NOMO-1 treated with dmso at 0.1 percent for 144 hours (cell line): ENCODE measurements around the gene DCUN1D2.
"Not testable (repeated sequence)": the region's sequence is repeated elsewhere in the genome, so short reads cannot be mapped to it uniquely, and the experiment has no call there.

Experiments
- DNase-seq: peaks from one replicate; lab custom pipeline; 2025; ENCODE audit not compliant: unreplicated experiment; lab: John Stamatoyannopoulos, UW

Gene DCUN1D2

GRCh38 chr13:113491982-113492381, 1.5 kb upstream of the DCUN1D2 start:
- no peak for DNase-seq

- DNase-seq: no peak
Measured at GRCh38 chr13:113491418-113491883, 940 bp upstream of the DCUN1D2 start.

GRCh38 chr13:113489549-113490495, 689 bp downstream of the DCUN1D2 start:
- no peak for DNase-seq

GRCh38 chr13:113489171-113489548, 1.4 kb downstream of the DCUN1D2 start:
- DNase-seq: no peak

GRCh38 chr13:113488283-113488682, 2.2 kb downstream of the DCUN1D2 start:
- DNase-seq: no peak

- DNase-seq: no peak
Measured at GRCh38 chr13:113486698-113487097, 3.8 kb downstream of the DCUN1D2 start.

- no peak for DNase-seq
Measured at GRCh38 chr13:113485545-113485944, 5.0 kb downstream of the DCUN1D2 start.

- no peak for DNase-seq
Measured at GRCh38 chr13:113483504-113484293, 6.8 kb downstream of the DCUN1D2 start.

GRCh38 chr13:113483081-113483480, 7.4 kb downstream of the DCUN1D2 start:
- no peak for DNase-seq

GRCh38 chr13:113479179-113479578, 11.3 kb downstream of the DCUN1D2 start:
- no peak for DNase-seq

GRCh38 chr13:113477724-113478123, 12.8 kb downstream of the DCUN1D2 start:
- no peak for DNase-seq

- no peak for DNase-seq
Measured at GRCh38 chr13:113476811-113477210, 13.7 kb downstream of the DCUN1D2 start.

- no peak for DNase-seq
Measured at GRCh38 chr13:113475911-113476310, 14.6 kb downstream of the DCUN1D2 start.

GRCh38 chr13:113475280-113475679, 15.2 kb downstream of the DCUN1D2 start:
- no peak for DNase-seq

GRCh38 chr13:113474179-113474578, 16.3 kb downstream of the DCUN1D2 start:
- DNase-seq: peak; percentile 79

- DNase-seq: no peak
Measured at GRCh38 chr13:113472355-113473025, 18.0 kb downstream of the DCUN1D2 start.

GRCh38 chr13:113471844-113472243, 18.7 kb downstream of the DCUN1D2 start:
- no peak for DNase-seq

GRCh38 chr13:113470635-113471163, 19.8 kb downstream of the DCUN1D2 start:
- DNase-seq: not testable (repeated sequence)

- no peak for DNase-seq
Measured at GRCh38 chr13:113470073-113470472, 20.4 kb downstream of the DCUN1D2 start.

- DNase-seq: no peak
Measured at GRCh38 chr13:113469582-113469981, 20.9 kb downstream of the DCUN1D2 start.
